Muscle layer of colon (tissue), 2 donors: ENCODE measurements around the gene NCOA5.
A peak's percentile ranks its signal among the peaks of the same experiment; 100 is the strongest.
"Not testable (repeated sequence)": the region's sequence is repeated elsewhere in the genome, so short reads cannot be mapped to it uniquely, and the experiment has no call there.

Experiments
- H3K27ac ChIP-seq: one replicate; pipeline ENCODE4 v1.7.0; 2013; ENCODE audit warnings: low read depth, mild to moderate bottlenecking, low read length, moderate library complexity
- H3K27me3 ChIP-seq, 2 donors: one replicate each; pipeline ENCODE4 v1.7.0; 2013; ENCODE audit warnings: low read length in 2 of 2, mild to moderate bottlenecking in 2 of 2; ENCODE audit not compliant: insufficient read depth in 2 of 2, control insufficient read depth in 1 of 2
- H3K36me3 ChIP-seq: one replicate; pipeline ENCODE4 v1.7.0; 2013; ENCODE audit warnings: mild to moderate bottlenecking, low read length; ENCODE audit not compliant: insufficient read depth
- H3K4me1 ChIP-seq: one replicate; pipeline ENCODE4 v1.7.0; 2013; ENCODE audit warnings: mild to moderate bottlenecking, low read length; ENCODE audit not compliant: insufficient read depth
- H3K4me3 ChIP-seq, 2 donors: one replicate each; pipeline ENCODE4 v1.7.0; 2013; ENCODE audit warnings: low read length in 2 of 2, low read depth in 1 of 2, mild to moderate bottlenecking in 1 of 2, moderate library complexity in 1 of 2
- H3K9ac ChIP-seq: one replicate; pipeline ENCODE4 v1.7.0; 2013; ENCODE audit warnings: low read length
- H3K9me3 ChIP-seq: one replicate; pipeline ENCODE4 v1.7.0; 2013; ENCODE audit warnings: mild to moderate bottlenecking, low read length
- donor health status: abdominal sarcoma.
- donor health status: Adenocarcinoma of cecum.

Gene NCOA5

DNA sequence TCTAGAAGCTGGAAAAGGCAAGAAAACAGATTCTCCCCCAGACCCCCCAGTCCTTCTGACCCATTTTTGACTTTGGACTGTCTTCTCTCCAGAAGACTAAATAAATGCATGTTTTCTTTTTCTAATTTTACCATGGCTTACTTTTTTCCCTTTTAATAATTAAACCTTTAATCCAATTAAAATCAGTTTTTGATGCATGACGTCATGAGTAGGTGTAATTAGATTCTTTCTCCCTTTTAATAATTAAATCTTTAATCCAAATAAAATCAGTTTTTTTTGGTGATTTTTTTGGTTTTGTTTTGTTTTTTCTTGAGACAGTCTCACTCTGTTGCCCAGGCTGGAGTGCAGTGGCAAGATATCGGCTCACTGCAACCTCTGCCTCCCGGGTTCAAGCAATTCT, 13.2 kb upstream of the NCOA5 start:
- Histone ChIP-seq H3K36me3 (no peaks in the 10 kb centered on the region), H3K4me1 (no peaks in the 10 kb centered on the region), H3K9me3 (peaks cover 3% of the 10 kb centered on the region), H3K9ac (no peak overlapping the region), H3K4me3 (no peak overlapping the region), H3K27me3 (peaks cover 0 to 7% of the 10 kb centered on the region in 2 donors), H3K27ac (no peak overlapping the region)

DNA sequence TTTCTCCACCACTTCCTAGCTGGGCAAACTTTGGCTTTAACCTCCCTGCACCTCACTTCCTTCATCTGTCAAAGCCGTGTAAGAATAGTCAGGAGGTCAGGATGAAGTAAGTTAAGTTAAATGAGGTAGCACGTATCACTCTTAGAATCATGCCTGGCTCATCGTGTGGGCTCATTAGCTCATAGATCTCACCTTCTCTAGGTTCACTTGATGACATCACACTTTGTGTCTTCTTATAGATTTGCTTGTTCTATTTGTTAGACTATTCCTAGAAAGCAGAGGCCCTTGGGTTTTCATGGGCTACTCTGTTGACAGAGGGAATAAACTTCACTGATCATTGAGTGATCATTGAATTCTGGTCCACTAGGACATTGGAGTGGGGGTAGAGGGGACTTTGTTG, 12.2 kb upstream of the NCOA5 start:
- Histone ChIP-seq H3K27me3 (peaks cover 0 to 7% of the 10 kb centered on the region in 2 donors), H3K4me1 (no peaks in the 10 kb centered on the region), H3K4me3 (no peak overlapping the region), H3K36me3 (no peaks in the 10 kb centered on the region), H3K27ac (no peak overlapping the region), H3K9ac (no peak overlapping the region), H3K9me3 (peaks cover 3% of the 10 kb centered on the region)

DNA sequence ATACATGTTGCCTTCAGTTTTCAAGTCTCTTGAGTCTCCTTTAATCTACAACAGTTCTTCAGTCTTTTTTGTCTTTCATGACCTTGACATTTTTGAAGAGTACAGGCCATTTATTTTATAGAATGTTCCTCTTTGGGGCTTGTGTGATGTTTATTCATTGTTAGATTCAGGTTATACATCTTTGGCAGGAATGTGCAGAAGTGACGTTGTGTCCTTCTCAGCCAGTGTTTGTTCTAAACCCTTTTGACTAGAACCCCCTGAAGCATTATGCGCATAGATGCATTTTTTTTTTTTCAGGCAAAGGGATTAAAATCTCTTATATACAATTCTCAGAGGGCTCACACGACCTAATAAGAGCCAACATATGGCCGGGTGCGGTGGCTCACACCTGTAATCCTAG, 11.2 kb upstream of the NCOA5 start:
- Histone ChIP-seq H3K9ac (no peak overlapping the region), H3K4me1 (no peaks in the 10 kb centered on the region), H3K36me3 (no peaks in the 10 kb centered on the region), H3K27me3 (peaks cover 0 to 7% of the 10 kb centered on the region in 2 donors), H3K27ac (no peak overlapping the region), H3K4me3 (no peak overlapping the region), H3K9me3 (peaks cover 3% of the 10 kb centered on the region)

DNA sequence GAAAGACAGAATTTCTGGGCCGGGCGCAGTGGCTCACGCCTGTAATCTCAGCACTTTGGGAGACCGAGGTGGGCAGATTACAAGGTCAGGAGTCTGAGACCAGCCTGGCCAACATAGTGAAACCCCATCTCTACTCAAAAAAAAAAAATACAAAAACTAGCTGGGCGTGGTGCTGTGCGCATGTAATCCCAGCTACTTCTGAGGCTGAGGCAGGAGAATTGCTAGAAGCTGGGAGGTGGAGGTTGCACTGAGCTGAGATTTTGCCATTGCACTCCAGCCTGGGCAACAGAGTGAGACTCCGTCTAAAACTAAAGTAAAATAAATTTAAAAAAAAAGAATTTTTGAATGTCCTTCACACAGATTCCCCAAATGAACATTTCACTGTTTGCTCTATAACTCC, 10.7 kb upstream of the NCOA5 start:
- not testable (repeated sequence) for H3K27me3 ChIP-seq, H3K9me3 ChIP-seq, H3K27ac ChIP-seq, H3K4me1 ChIP-seq, H3K9ac ChIP-seq, H3K36me3 ChIP-seq, H3K4me3 ChIP-seq

DNA sequence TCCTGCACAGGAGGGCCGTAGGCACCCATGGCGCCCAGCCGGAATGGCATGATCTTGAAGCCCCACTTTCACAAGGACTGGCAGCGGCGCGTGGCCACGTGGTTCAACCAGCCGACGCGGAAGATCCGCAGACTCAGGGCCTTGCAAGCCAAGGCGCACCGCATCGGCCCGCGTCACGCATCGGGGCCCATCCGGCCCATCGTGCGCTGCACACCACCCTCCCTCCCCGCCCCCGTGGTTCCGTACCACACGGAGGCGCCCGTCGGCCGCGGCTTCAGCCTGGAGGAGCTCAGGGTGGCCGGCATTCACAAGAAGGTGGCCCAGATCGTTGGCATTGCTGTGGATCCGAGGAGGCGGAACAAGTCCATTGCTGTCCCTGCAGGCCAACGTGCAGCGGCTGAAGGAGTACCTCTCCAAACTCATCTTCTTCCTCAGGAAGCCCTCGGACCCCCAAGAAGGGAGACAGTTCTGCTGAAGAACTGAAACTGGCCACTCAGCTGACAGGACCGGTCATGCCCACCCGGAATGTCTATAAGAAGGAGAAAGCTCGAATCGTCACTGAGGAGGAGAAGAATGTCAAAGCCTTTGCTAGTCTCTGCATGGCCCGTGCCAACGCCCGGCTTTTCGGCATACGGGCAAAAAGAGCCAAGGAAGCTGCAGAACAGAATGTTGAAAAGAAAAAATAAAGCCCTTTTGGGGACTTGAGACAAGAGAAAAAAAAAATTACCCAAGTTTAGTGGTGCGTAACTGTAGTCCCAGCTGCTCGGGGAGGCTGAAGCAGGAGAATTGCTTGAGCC, 9.9 kb upstream of the NCOA5 start:
- H3K4me3 ChIP-seq, result no peak overlapping the region
- no peak overlapping the region for H3K9ac ChIP-seq
- H3K27me3 ChIP-seq, result peaks cover 0 to 7% of the 10 kb centered on the region in 2 donors

DNA sequence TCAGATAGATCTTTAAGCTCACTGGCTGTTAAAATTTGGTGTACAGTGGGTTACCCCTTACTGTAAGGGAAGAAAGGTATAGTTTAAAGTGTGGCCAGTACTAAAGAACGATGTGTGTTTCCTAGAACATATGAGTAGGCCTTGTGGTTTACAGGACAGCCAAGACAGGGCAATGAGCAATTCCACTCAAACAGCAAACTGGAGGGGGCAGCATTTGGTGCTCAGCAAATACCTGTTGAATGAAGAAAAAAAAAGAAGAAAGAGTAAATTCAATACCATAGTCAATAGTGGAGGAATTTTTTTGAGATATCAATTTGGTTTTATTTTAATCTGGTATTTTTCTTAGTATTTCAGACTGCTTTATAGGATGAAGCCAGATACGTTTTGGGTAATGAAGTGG, 3.8 kb upstream of the NCOA5 start:
- H3K27me3 ChIP-seq, result no peaks in the 10 kb centered on the region
- H3K4me1 ChIP-seq, result peaks cover under 1% of the 10 kb centered on the region
- no peak overlapping the region for H3K4me3 ChIP-seq
- no peaks in the 10 kb centered on the region for H3K36me3 ChIP-seq
- no peak overlapping the region for H3K9ac ChIP-seq
- H3K9me3 ChIP-seq, result no peaks in the 10 kb centered on the region
- no peak overlapping the region for H3K27ac ChIP-seq

More for the DNA sequence above, 9.9 kb upstream of the NCOA5 start:
- Histone ChIP-seq H3K36me3 (no peaks in the 10 kb centered on the region), H3K27ac (no peak overlapping the region), H3K4me1 (no peaks in the 10 kb centered on the region), H3K9me3 (peaks cover 3% of the 10 kb centered on the region)

DNA sequence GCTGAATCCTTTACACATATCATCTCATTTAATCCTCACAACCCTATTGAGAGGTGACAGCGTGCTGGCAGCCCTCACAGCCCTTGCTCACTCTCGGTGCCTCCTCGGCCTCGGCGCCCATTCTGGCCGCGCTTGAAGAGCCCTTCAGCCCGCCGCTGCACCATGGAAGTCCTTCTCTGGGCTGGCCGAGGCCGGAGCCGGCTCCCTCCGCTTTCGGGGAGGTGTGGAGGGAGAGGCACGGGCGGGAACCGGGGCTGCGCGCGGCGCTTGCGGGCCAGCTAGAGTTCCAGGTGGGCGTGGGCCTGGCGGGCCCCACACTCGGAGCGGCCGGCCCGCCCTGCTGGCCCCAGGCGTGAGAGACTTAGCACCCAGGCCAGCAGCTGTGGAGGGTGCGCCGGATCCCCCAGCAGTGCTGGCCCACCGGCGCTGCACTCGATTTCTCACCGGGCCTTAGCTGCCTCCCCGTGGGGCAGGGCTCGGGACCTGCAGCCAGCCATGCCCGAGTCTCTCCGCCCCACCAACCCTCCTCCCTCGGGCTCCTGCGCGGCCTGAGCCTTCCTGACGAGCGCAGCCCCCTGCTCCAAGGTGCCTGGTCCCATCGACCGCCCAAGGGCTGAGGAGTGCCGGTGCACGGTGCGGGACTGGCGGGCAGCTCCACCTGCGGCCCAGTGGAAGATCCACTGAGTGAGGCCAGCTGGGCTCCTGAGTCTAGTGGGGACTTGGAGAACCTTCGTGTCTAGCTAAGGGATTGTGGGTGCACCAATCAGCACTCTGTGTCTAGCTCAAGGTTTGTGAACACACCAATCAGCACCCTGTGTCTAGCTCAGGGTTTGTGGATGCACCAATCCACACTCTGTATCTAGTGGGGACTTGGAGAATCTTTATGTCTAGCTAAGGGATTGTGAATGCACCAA, 2.1 kb upstream of the NCOA5 start:
- not testable (repeated sequence) for H3K36me3 ChIP-seq, H3K9me3 ChIP-seq, H3K27me3 ChIP-seq, H3K27ac ChIP-seq, H3K4me3 ChIP-seq, H3K9ac ChIP-seq
- H3K4me1 ChIP-seq, result peaks cover 16% of the 10 kb centered on the region

DNA sequence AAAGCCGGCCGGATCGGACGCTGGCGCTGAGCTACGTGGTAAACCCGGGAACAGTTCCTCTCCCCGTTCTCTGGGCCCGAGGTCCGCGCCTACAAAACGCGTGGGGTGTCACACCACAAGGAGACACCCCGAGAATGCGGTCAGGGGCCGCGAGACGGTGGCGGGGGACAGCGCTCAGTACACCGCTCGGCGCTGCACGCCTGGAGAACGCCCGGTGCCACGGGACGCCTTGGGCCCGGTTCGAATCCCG, 670 bp downstream of the NCOA5 start:
- peaks cover 44% of the 10 kb centered on the region for H3K4me1 ChIP-seq
- no peaks in the 10 kb centered on the region for H3K27me3 ChIP-seq
- no peaks in the 10 kb centered on the region for H3K36me3 ChIP-seq
- H3K9ac ChIP-seq, result peak overlapping the region; percentile 29
- H3K4me3 ChIP-seq, result peak overlapping the region; percentile 52 to 77
- peak overlapping the region; percentile 89 for H3K27ac ChIP-seq
- no peaks in the 10 kb centered on the region for H3K9me3 ChIP-seq

DNA sequence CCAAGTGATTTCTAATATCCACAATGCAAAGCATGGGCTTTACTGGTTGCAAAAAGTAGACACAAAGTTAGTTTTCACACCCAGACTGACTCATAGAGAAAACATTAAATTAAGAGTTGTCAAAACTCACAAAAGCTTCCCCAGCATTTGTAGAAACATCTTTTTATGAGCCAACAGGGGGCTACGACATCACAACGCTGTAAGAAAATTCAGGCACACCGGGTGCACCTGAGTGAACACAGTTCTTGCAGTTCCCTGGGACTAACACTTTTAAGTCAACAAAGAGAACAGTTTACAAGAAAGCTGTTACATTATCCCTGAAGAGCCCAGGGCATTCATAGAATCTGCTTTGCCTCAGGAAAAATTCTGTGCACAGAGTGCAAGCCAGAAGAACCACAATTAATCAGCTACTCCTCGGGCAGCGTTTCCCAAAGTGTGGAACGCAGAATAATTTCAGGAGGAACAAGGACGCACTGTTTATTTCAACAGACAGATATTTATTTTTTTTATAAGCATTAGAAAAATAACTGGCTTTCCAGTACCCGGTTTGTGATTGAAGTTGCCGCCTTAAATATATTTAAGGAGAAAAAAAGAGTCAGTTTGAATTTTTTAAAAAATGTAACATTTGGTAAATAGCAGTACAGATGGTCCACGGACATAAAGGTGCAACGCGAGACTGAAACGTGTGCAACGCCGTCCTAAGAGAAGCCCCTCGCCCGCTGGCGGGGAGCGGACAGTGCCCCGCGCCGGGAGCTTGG, 1.2 kb downstream of the NCOA5 start:
- H3K9me3 ChIP-seq, result no peaks in the 10 kb centered on the region
- peak overlapping the region; percentile 89 for H3K27ac ChIP-seq
- H3K36me3 ChIP-seq, result no peaks in the 10 kb centered on the region
- no peaks in the 10 kb centered on the region for H3K27me3 ChIP-seq
- peaks cover 47% of the 10 kb centered on the region for H3K4me1 ChIP-seq
- H3K9ac ChIP-seq, result peak overlapping the region; percentile 29
- peak overlapping the region; percentile 52 to 77 for H3K4me3 ChIP-seq

DNA sequence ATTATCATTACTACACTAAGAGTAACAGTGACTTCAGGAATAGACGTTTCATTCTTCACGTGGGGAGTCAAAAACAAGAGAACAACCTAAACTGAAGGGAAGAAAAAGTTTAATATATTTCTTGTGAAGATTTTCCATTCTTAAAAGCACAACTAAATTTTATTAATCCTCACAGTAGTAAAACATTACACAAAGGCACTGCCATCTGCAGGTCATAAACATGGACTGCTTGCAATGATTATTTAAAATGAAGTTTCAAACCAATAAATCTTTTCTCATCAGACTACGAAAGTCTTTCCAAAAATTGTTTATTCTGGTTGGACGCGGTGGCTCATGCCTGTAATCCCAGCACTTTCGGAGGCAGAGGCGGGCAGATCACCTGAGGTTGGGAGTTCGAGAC, 2.6 kb downstream of the NCOA5 start:
- no peaks in the 10 kb centered on the region for H3K36me3 ChIP-seq
- no peak overlapping the region for H3K27ac ChIP-seq
- H3K9ac ChIP-seq, result no peak overlapping the region
- no peaks in the 10 kb centered on the region for H3K9me3 ChIP-seq
- H3K4me3 ChIP-seq, result no peak overlapping the region
- H3K4me1 ChIP-seq, result peaks cover 61% of the 10 kb centered on the region
- H3K27me3 ChIP-seq, result no peaks in the 10 kb centered on the region

DNA sequence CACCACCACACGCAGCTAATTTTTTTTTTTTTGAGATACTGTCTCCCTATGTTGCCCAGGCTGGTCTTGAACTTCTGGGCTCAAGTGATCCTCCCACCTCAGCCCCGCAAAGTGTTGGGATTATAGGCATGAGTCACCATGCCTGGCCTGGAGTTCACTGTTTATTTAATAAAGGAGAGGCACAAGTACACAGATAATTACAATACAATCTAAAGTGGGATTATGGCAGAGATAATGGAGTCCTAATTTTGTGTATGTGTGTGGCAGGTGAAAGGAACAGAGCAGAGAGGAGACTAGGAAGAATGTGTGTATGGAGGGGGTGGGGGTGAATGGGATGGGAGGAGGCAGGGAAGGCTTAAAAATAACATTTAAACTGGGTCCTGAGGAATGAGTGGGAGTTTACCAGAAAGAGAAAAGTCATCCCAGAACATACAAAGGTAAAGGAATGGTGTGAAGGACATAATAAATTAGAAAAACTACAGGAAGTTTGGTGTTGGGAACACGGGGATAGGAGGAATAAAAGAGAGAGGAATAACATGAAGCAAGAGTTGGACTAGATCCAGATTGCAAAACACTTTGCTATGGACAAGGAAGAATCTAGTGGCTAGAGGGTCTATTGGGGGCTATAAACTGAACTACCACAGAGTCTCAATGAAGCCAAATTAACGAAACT, 4.4 kb downstream of the NCOA5 start:
- peaks cover 67% of the 10 kb centered on the region for H3K4me1 ChIP-seq
- no peak overlapping the region for H3K9ac ChIP-seq
- H3K27me3 ChIP-seq, result no peaks in the 10 kb centered on the region
- H3K4me3 ChIP-seq, result peak overlapping the region in 1 of 2 donors; percentile 2
- no peaks in the 10 kb centered on the region for H3K36me3 ChIP-seq
- H3K27ac ChIP-seq, result no peak overlapping the region
- H3K9me3 ChIP-seq, result no peaks in the 10 kb centered on the region
